A673 (cell line): Measurements from ENCODE around the gene FGF14. TPM values are rescaled to one million over a fixed set of nuclear protein-coding genes. Genes with fewer than 3 reads are reported as not detected.

Source experiments
- BruUV-seq: library from RNA; stranded (reverse); fragments of 400-500 nt; replicated peaks from 2 replicates; lab custom pipeline; 2021; lab: Mats Ljungman, UMichigan
- CTCF ChIA-PET: fragments of 300-600 bp; sonication (Branson Sonifier 250); formaldehyde crosslinking; loops from one replicate; lab custom pipeline; 2022; ENCODE audit warnings: antibody characterized with exemption; lab: Charles Lee
- POLR2A ChIA-PET: fragments of 300-600 bp; sonication (Branson Sonifier 250); formaldehyde crosslinking; loops from one replicate; lab custom pipeline; 2022; ENCODE audit warnings: antibody characterized with exemption; ENCODE audit not compliant: low non-redundant PET; lab: Charles Lee
- DNase-seq: peaks from one replicate; pipeline ENCODE4 v3.0.0-alpha.2; 2015; ENCODE audit warnings: low spot score
- H3K27ac ChIP-seq: fragments of 200-600 bp; sonication (generic); 2 replicates; pipeline ENCODE4 v1.5.1; 2016; ENCODE audit warnings: mixed run types, low read depth, mild to moderate bottlenecking, mixed read lengths, antibody characterized with exemption, low read length; ENCODE audit not compliant: poor library complexity, severe bottlenecking
- H3K27me3 ChIP-seq: fragments of 200-600 bp; sonication (generic); replicated peaks from 2 replicates; pipeline ENCODE4 v1.6.1; 2017; ENCODE audit warnings: mixed run types, low read depth, mild to moderate bottlenecking, mixed read lengths, antibody characterized with exemption, low read length; ENCODE audit not compliant: insufficient read depth, poor library complexity
- H3K36me3 ChIP-seq: fragments of 200-600 bp; sonication (generic); 2 replicates; pipeline ENCODE4 v1.6.1; 2016; ENCODE audit warnings: mixed run types, mild to moderate bottlenecking, mixed read lengths, antibody characterized with exemption, low read length; ENCODE audit not compliant: insufficient read depth, poor library complexity, severe bottlenecking
- H3K4me1 ChIP-seq: fragments of 200-600 bp; sonication (generic); 2 replicates; pipeline ENCODE4 v1.6.1; 2017; ENCODE audit warnings: mixed run types, mild to moderate bottlenecking, mixed read lengths, antibody characterized with exemption, low read length; ENCODE audit not compliant: insufficient read depth, poor library complexity, severe bottlenecking
- H3K4me3 ChIP-seq: fragments of 200-600 bp; sonication (generic); 2 replicates; pipeline ENCODE4 v1.5.1; 2016; ENCODE audit warnings: low read depth, mixed run types, mild to moderate bottlenecking, mixed read lengths, low read length; ENCODE audit not compliant: poor library complexity, severe bottlenecking
- H3K9me3 ChIP-seq: fragments of 200-600 bp; sonication (generic); 2 replicates; pipeline ENCODE4 v1.6.1; 2016; ENCODE audit warnings: mixed run types, low read depth, mild to moderate bottlenecking, mixed read lengths, antibody characterized with exemption, low read length; ENCODE audit not compliant: poor library complexity, severe bottlenecking
- EZH2 ChIP-seq: fragments of 200-600 bp; sonication (generic); IDR thresholded peaks from 2 replicates; pipeline ENCODE4 v1.6.1; 2017; ENCODE audit warnings: borderline replicate concordance, low read depth, mild to moderate bottlenecking, mixed read lengths, antibody characterized with exemption, low read length; ENCODE audit not compliant: poor library complexity, severe bottlenecking
- intact Hi-C: fragments of 100-400 bp; cut with micrococcal nuclease; formaldehyde crosslinking; loops from one replicate; pipeline ENCODE4 v1.10.0; 2022; ENCODE audit not compliant: unreplicated experiment
- total RNA-seq: library from RNA; stranded (reverse); gene quantifications from 2 replicates; pipeline ENCODE4 v1.2.3, GENCODE V29; 2021
- TF ChIP-seq, protein P1 (sequence below): fragments of 300-800, 200-600 bp; sonication (generic); conservative IDR thresholded peaks from 2 replicates; pipeline ENCODE4 v1.5.1; 2017; ENCODE audit warnings: low read depth, mild to moderate bottlenecking, antibody characterized with exemption, low read length, moderate library complexity, mixed read lengths

FGF14 gene
- total RNA-seq, 1 experiment from 2014 or later, result 19.7 TPM

DNA sequence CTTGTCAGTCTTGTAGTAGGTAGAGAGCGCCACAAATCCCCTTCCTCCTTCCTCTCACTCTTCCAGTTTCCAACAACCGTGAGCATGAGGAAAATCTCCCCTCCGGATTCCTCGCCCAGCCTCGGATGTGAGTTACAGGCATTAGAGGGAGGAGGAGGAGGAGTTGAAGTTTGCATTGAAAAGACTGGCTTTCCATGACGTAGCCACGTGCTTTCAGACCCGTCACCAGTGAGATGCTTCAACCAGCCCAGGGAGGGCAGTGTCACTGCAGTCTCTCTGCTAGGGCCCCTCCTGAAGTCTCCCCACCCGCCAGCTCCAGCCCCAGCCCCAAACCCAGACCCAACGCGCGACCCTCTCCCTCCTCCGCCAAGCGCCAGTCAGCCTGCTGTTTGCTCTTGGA is 442 bp upstream of the FGF14 start:
- CTCF ChIA-PET, result no interaction called here
- no TSS peak for BruUV-seq
- intact Hi-C loops, result loop anchor here (5.0 kb wide), 3 partner anchors 55 to 260 kb away; no protein-coding TSS in a partner anchor
- peak overlapping the region; percentile 81 for H3K4me3 ChIP-seq
- no peaks in the 10 kb centered on the region for H3K36me3 ChIP-seq
- no peaks in the 10 kb centered on the region for H3K27me3 ChIP-seq
- H3K4me1 ChIP-seq, result peaks cover 12% of the 10 kb centered on the region
- DNase-seq, result peak; percentile 95
- TF ChIP-seq, protein P1, sequence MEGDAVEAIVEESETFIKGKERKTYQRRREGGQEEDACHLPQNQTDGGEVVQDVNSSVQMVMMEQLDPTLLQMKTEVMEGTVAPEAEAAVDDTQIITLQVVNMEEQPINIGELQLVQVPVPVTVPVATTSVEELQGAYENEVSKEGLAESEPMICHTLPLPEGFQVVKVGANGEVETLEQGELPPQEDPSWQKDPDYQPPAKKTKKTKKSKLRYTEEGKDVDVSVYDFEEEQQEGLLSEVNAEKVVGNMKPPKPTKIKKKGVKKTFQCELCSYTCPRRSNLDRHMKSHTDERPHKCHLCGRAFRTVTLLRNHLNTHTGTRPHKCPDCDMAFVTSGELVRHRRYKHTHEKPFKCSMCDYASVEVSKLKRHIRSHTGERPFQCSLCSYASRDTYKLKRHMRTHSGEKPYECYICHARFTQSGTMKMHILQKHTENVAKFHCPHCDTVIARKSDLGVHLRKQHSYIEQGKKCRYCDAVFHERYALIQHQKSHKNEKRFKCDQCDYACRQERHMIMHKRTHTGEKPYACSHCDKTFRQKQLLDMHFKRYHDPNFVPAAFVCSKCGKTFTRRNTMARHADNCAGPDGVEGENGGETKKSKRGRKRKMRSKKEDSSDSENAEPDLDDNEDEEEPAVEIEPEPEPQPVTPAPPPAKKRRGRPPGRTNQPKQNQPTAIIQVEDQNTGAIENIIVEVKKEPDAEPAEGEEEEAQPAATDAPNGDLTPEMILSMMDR, result peak; percentile 53
- no peak for TF ChIP-seq EZH2
- POLR2A ChIA-PET, result interaction anchor here (0.6 kb wide), 1 partner anchor 240 kb away, joined by 3 read pairs; no protein-coding TSS in a partner anchor
- peak overlapping the region; percentile 82 for H3K27ac ChIP-seq
- H3K9me3 ChIP-seq, result no peaks in the 10 kb centered on the region

DNA sequence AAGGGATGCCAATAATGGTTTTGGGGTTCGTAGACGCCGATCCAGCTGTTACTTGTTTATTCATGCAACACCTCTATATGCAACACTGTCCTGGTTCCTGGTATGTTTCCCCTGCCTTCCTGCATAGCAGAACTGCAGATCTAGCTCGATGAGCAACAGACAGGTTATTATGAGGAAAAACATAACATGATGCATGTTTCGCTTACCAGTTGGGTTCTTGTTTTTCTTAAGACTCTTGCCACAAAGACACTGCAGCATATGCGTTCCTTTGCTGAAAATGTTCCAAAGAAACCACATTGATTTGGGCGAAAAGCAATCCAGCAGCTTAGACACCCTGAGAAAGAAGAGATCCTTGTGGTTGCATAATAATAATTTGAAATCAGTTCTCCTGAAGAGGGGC is 583 bp downstream of the FGF14 start:
- H3K4me3 ChIP-seq, result peak overlapping the region; percentile 81
- TF ChIP-seq, protein P1, result no peak
- TF ChIP-seq EZH2, result no peak
- H3K4me1 ChIP-seq, result peaks cover 23% of the 10 kb centered on the region
- peak overlapping the region; percentile 82 for H3K27ac ChIP-seq
- H3K36me3 ChIP-seq, result no peaks in the 10 kb centered on the region
- H3K9me3 ChIP-seq, result no peaks in the 10 kb centered on the region
- ChIA-PET CTCF (interaction anchor here (0.8 kb wide), 1 partner anchor 205 kb away, joined by 4 read pairs; no protein-coding TSS in a partner anchor), POLR2A (interaction anchor here (0.6 to 0.7 kb wide), 2 partner anchors 40 to 90 kb away, joined by 8 to 10 read pairs; no protein-coding TSS in a partner anchor)
- intact Hi-C loops, result loop anchor here (5.0 kb wide), 3 partner anchors 56 to 259 kb away; no protein-coding TSS in a partner anchor
- BruUV-seq, result TSS peak; percentile 74
- no peaks in the 10 kb centered on the region for H3K27me3 ChIP-seq
- no peak for DNase-seq

DNA sequence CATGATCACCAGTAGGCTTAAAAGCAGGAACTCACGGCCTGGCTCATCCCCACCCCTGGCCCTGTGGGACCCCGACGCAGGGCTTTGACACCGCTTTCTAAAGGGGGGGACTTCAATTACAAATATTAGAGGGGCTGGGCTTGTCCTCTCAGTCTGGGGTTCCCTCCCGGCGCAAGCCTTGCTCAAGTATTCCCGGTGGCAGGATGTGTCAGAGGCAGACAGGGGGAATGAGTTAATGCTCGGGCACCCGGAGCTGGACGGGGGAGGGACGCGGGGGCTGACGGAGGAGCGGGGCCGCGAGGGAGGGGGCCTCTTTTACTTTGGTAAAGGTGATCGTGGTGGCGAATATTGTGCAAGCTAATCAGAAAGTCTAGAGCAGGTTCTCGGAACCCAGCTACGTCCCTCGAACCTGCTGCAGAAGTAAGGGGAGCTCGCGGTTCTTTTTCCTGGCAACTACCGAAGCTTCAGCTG is 1.1 kb downstream of the FGF14 start:
- BruUV-seq, result no TSS peak
- ChIA-PET CTCF (interaction anchor here (0.8 to 0.9 kb wide), 2 partner anchors 188 to 205 kb away, joined by 4 to 7 read pairs; no protein-coding TSS in a partner anchor), POLR2A (interaction anchor here (0.6 kb wide), 1 partner anchor 41 kb away, joined by 10 read pairs; no protein-coding TSS in a partner anchor)
- H3K27me3 ChIP-seq, result no peaks in the 10 kb centered on the region
- peaks cover 24% of the 10 kb centered on the region for H3K4me1 ChIP-seq
- H3K27ac ChIP-seq, result peak overlapping the region; percentile 82
- TF ChIP-seq, protein P1, result no peak
- no peak for TF ChIP-seq EZH2
- DNase-seq, result peak; percentile 57
- peak overlapping the region; percentile 81 for H3K4me3 ChIP-seq
- no peaks in the 10 kb centered on the region for H3K9me3 ChIP-seq
- H3K36me3 ChIP-seq, result no peaks in the 10 kb centered on the region
- intact Hi-C loops, result loop anchor here (5.0 kb wide), 3 partner anchors 57 to 258 kb away; no protein-coding TSS in a partner anchor
